ENCODE data around the gene HIPK2. TPM values are rescaled to one million over a fixed set of nuclear protein-coding genes. Genes with fewer than 3 reads are reported as not detected.

HIPK2 gene
- total and polyA plus RNA-seq, 7 donors, result 18.1 to 166 (median 78.5) TPM

GRCh38 chr7:139693651-139694388, 84.0 kb downstream of the HIPK2 start:
- peaks cover 51% of the 10 kb centered on the region for H3K4me1 ChIP-seq
- ATAC-seq (no peak), DNase-seq (no peak)
- intact Hi-C loops (cut with DNase I), result loop anchor here (5.0 kb wide), 2 partner anchors 37 to 38 kb away; no protein-coding TSS in a partner anchor
- TF ChIP-seq CTCF (IDR thresholded peaks at IDR 0.05), result no peak
- H3K9me3 ChIP-seq, result no peaks in the 10 kb centered on the region
- no peak overlapping the region for H3K27ac ChIP-seq
- 50 to 70% (median 50%) methylated on average over 8 of the region's 8 CpGs for WGBS, 3 donors
- H3K27me3 ChIP-seq (ENCODE audit: insufficient read depth in 3 of 3, low read length in 2 of 3), result no peaks in the 10 kb centered on the region
- H3K36me3 ChIP-seq (ENCODE audit: insufficient read depth in 1 of 2, low read depth in 1 of 2), result peaks cover 0 to 13% of the 10 kb centered on the region in 2 donors
- no peak overlapping the region for H3K4me3 ChIP-seq

DNA sequence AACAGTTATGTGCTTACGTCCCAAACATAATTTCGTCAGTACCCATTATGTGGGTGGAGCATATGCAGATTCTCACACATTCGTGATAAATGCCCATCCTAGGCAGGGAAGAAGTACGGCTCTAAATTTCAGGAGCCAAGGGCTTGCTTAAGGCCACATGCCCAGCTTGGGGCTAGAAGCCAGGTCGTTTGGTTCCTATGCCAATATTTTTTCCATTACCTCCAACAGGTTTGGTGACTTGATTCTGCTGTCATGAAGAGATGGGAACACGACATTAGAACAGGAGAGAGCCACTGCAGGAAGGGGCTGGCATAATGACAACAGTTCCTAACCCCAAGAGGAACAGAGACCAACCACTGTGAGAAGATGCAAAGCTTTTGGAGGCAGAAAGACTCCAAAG, 85.1 kb downstream of the HIPK2 start:
- no peak for TF ChIP-seq CTCF (IDR thresholded peaks at IDR 0.05)
- H3K36me3 ChIP-seq (ENCODE audit: insufficient read depth in 1 of 2, low read depth in 1 of 2), result peaks cover 0 to 6% of the 10 kb centered on the region in 2 donors
- H3K9me3 ChIP-seq, result no peaks in the 10 kb centered on the region
- no peak overlapping the region for H3K4me3 ChIP-seq
- intact Hi-C loops (cut with DNase I), result loop anchor here (5.0 kb wide), 2 partner anchors 35 to 40 kb away; no protein-coding TSS in a partner anchor
- WGBS, 3 donors, result 40 to 54% (median 46%) methylated on average over 6 of the region's 6 CpGs
- ATAC-seq (no peak), DNase-seq (no peak)
- H3K27me3 ChIP-seq (ENCODE audit: insufficient read depth in 3 of 3, low read length in 2 of 3), result no peaks in the 10 kb centered on the region
- H3K27ac ChIP-seq, result peak overlapping the region; percentile 74
- H3K4me1 ChIP-seq, result peaks cover 58% of the 10 kb centered on the region

- peak; percentile 69 to 91 for DNase-seq
- H3K4me3 ChIP-seq, result no peak overlapping the region
- H3K27ac ChIP-seq, result peak overlapping the region; percentile 74
- WGBS, 3 donors, result 17 to 34% (median 22%) methylated on average over 5 of the region's 5 CpGs
- ATAC-seq, result peak; percentile 87 to 89 (median 88)
- H3K9me3 ChIP-seq, result no peaks in the 10 kb centered on the region
- H3K27me3 ChIP-seq (ENCODE audit: insufficient read depth in 3 of 3, low read length in 2 of 3), result no peaks in the 10 kb centered on the region
- intact Hi-C loops (cut with DNase I), result loop anchor here (5.0 kb wide), 2 partner anchors 34 to 41 kb away; no protein-coding TSS in a partner anchor
- peaks cover 0 to 11% of the 10 kb centered on the region in 2 donors for H3K36me3 ChIP-seq (ENCODE audit: insufficient read depth in 1 of 2, low read depth in 1 of 2)
- no peak for TF ChIP-seq CTCF (IDR thresholded peaks at IDR 0.05)
- peaks cover 58% of the 10 kb centered on the region for H3K4me1 ChIP-seq
These were observed 86.5 kb downstream of the HIPK2 start for GRCh38 chr7:139691253-139691781.

DNA sequence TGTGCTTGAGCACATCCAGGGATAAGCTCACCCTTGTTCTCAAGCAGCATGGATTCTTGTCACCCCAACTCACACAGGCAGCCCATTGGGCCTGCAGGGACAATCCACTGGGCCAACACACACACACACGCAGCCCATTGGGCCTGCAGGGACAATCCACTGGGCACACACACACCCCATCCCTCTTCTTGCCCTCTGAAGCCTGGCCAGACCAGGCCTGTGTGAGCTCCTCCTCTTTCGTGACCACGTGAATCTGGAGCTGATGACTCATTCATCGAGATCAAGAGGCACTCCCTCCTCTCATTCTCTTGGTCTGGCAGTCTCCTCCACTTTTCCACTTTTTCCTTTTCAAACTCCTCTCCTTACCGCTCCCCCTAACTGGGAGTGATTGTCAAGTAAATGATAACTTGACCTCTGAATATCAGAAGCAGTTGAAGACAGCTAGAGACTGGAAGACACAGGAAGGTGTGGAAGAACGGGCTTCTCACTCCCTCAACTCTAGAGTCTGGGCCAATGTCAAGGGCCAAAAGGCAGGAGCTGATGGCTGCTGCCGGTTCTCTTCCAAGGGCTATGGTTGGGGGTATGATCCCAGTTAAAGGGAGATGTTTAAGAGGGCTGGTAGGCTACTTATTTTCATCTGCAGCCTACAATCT, 89.7 kb downstream of the HIPK2 start:
- WGBS, 3 donors, result 73 to 85% (median 75%) methylated on average over 7 of the region's 7 CpGs
- Histone ChIP-seq H3K4me1 (peaks cover 59% of the 10 kb centered on the region), H3K4me3 (no peak overlapping the region), H3K27ac (no peak overlapping the region), H3K36me3 (ENCODE audit: insufficient read depth in 1 of 2, low read depth in 1 of 2) (peaks cover 0 to 14% of the 10 kb centered on the region in 2 donors), H3K27me3 (ENCODE audit: insufficient read depth in 3 of 3, low read length in 2 of 3) (no peaks in the 10 kb centered on the region), H3K9me3 (no peaks in the 10 kb centered on the region)
- DNase-seq, result no peak
- ATAC-seq, result no peak
- TF ChIP-seq CTCF (IDR thresholded peaks at IDR 0.05), result no peak
- intact Hi-C loops (cut with DNase I), result no loop called here

All from psoas muscle (tissue), 8 donors.